ENCODE data around the gene ADAD2.

GRCh38 chr16:84196101-84196500 is 5.1 kb downstream of the ADAD2 start:
- TF ChIP-seq, protein P1, sequence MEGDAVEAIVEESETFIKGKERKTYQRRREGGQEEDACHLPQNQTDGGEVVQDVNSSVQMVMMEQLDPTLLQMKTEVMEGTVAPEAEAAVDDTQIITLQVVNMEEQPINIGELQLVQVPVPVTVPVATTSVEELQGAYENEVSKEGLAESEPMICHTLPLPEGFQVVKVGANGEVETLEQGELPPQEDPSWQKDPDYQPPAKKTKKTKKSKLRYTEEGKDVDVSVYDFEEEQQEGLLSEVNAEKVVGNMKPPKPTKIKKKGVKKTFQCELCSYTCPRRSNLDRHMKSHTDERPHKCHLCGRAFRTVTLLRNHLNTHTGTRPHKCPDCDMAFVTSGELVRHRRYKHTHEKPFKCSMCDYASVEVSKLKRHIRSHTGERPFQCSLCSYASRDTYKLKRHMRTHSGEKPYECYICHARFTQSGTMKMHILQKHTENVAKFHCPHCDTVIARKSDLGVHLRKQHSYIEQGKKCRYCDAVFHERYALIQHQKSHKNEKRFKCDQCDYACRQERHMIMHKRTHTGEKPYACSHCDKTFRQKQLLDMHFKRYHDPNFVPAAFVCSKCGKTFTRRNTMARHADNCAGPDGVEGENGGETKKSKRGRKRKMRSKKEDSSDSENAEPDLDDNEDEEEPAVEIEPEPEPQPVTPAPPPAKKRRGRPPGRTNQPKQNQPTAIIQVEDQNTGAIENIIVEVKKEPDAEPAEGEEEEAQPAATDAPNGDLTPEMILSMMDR (IDR thresholded peaks at IDR 0.05), result no peak
- TF ChIP-seq POLR2A (IDR thresholded peaks at IDR 0.05), result no peak

Data from vagina (tissue), 2 donors.